Calu3 (cell line): ENCODE results near the gene TP53BP1. TPM values are rescaled to one million over a fixed set of nuclear protein-coding genes. Genes with fewer than 3 reads are reported as not detected.

Experiments used
- BruUV-seq: library from RNA; stranded (reverse); fragments of 400-500 nt; replicated peaks from 2 replicates; lab custom pipeline; 2021; lab: Mats Ljungman, UMichigan
- CTCF ChIA-PET: fragments of 300-600 bp; sonication (Branson Sonifier 250); formaldehyde crosslinking; loops from one replicate; lab custom pipeline; 2022; ENCODE audit warnings: antibody characterized with exemption; lab: Charles Lee
- DNase-seq: peaks from one replicate; pipeline ENCODE4 v3.0.0; 2022
- H3K27ac Mint-ChIP-seq: one replicate; pipeline ENCODE4 v1.8.0; 2022; ENCODE audit warnings: mixed read lengths; ENCODE audit not compliant: unreplicated experiment
- H3K27me3 Mint-ChIP-seq: one replicate; pipeline ENCODE4 v1.8.0; 2022; ENCODE audit warnings: mixed read lengths; ENCODE audit not compliant: unreplicated experiment
- H3K36me3 Mint-ChIP-seq: one replicate; pipeline ENCODE4 v1.8.0; 2022; ENCODE audit warnings: mild to moderate bottlenecking, moderate library complexity, mixed read lengths; ENCODE audit not compliant: insufficient read depth, unreplicated experiment
- H3K4me1 Mint-ChIP-seq: one replicate; pipeline ENCODE4 v1.8.0; 2022; ENCODE audit warnings: mild to moderate bottlenecking, low read depth, mixed read lengths; ENCODE audit not compliant: unreplicated experiment
- H3K4me3 Mint-ChIP-seq: one replicate; pipeline ENCODE4 v1.8.0; 2022; ENCODE audit warnings: mild to moderate bottlenecking, low read depth, moderate library complexity, mixed read lengths; ENCODE audit not compliant: unreplicated experiment
- H3K9me3 Mint-ChIP-seq: one replicate; pipeline ENCODE4 v1.8.0; 2022; ENCODE audit warnings: low read depth, mixed read lengths; ENCODE audit not compliant: unreplicated experiment
- intact Hi-C: fragments of 100-400 bp; cut with micrococcal nuclease; formaldehyde crosslinking; loops from one replicate; pipeline ENCODE4 v1.10.0; 2022; ENCODE audit not compliant: unreplicated experiment
- total RNA-seq: library from RNA; stranded (reverse); gene quantifications from 2 replicates; pipeline ENCODE4 v1.2.3, GENCODE V29; 2022
- TF ChIP-seq, protein P1 (sequence below): fragments of 200-600 bp; IDR thresholded peaks from one replicate; pipeline ENCODE4 v1.8.0; 2022; ENCODE audit warnings: antibody characterized with exemption; ENCODE audit not compliant: unreplicated experiment

Gene TP53BP1
- total RNA-seq, 1 experiment from 2014 or later: 36.2 TPM

DNA sequence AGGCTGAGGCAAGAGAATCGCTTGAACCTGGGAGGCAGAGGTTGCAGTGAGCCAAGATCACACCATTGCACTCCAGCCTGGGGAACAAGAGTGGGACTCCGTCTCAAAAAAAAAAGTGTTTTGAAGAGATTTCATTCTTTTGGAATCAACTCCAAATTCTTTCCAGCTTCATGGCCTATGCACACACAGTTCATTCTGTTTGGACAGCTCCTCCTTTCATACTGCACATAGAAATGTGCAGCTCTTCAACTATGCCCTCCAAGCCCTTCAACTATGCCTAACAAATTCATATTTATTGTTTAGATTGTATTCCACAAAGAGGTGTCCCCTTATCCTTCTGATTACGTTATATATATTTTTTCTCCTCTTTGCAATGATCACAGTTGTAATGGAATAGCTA, 4.2 kb downstream of the TP53BP1 start:
- Mint-ChIP-seq H3K9me3 (no peaks in the 10 kb centered on the region), H3K4me3 (no peak overlapping the region), H3K27ac (no peak overlapping the region), H3K27me3 (no peaks in the 10 kb centered on the region), H3K4me1 (no peaks in the 10 kb centered on the region), H3K36me3 (peaks cover 23% of the 10 kb centered on the region)
- TF ChIP-seq, protein P1, sequence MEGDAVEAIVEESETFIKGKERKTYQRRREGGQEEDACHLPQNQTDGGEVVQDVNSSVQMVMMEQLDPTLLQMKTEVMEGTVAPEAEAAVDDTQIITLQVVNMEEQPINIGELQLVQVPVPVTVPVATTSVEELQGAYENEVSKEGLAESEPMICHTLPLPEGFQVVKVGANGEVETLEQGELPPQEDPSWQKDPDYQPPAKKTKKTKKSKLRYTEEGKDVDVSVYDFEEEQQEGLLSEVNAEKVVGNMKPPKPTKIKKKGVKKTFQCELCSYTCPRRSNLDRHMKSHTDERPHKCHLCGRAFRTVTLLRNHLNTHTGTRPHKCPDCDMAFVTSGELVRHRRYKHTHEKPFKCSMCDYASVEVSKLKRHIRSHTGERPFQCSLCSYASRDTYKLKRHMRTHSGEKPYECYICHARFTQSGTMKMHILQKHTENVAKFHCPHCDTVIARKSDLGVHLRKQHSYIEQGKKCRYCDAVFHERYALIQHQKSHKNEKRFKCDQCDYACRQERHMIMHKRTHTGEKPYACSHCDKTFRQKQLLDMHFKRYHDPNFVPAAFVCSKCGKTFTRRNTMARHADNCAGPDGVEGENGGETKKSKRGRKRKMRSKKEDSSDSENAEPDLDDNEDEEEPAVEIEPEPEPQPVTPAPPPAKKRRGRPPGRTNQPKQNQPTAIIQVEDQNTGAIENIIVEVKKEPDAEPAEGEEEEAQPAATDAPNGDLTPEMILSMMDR: no peak
- no TSS peak for BruUV-seq
- intact Hi-C loops: no loop called here
- DNase-seq: no peak
- CTCF ChIA-PET: interaction anchor here (0.5 kb wide), 1 partner anchor 21 kb away, joined by 4 read pairs; no protein-coding TSS in a partner anchor

DNA sequence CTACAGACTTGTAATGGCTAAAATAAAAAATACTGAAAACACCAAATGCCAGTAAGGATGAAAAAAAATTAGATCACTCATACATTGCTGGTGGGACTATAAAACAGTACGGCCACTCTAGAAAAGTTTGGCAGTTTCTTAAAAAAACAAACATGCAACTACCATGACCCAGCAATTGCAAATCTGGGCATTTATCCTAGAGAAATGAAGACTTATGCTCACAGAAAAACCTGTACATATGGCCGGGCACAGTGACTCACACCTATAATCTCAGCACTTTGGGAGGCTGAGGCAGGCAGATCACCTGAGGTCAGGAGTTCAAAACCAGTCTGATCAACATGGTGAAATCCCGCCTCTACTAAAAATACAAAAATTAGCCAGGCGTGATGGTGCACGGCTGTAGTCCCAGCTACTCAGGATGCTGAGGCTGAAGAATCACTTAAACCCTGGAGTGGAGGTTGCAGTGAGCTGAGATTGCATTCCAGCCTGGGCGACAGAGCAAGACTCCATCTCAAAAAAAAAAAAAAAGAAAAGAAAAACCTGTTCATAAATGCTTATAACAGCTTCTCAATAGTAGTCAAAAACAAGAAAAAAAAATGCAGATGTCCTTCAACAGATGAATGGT, 5.6 kb downstream of the TP53BP1 start:
- H3K36me3 Mint-ChIP-seq: peaks cover 11% of the 10 kb centered on the region
- TF ChIP-seq, protein P1: no peak
- no TSS peak for BruUV-seq
- CTCF ChIA-PET: no interaction called here
- H3K9me3 Mint-ChIP-seq: no peaks in the 10 kb centered on the region
- intact Hi-C loops: no loop called here
- no peaks in the 10 kb centered on the region for H3K27me3 Mint-ChIP-seq
- DNase-seq: no peak
- no peak overlapping the region for H3K4me3 Mint-ChIP-seq
- no peak overlapping the region for H3K27ac Mint-ChIP-seq
- H3K4me1 Mint-ChIP-seq: no peaks in the 10 kb centered on the region

DNA sequence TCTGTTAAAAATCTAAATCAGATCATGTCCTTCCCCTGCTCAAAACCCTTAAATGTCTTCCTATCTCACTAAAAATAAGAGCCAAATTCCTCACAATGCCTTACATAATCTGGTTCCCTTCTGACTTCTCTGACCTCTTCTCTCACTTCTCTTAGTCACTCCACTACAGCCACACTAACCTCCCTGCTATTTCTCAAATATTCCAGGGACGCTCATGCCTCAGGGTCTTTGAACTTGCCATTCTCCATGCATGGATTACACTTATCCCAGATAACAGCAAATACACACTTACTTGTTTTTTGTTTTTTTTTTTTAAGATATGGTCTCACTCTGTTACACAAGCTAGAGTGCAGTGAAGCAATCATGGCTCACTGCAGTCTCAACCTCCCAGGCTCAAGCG, 8.5 kb downstream of the TP53BP1 start:
- H3K9me3 Mint-ChIP-seq: no peaks in the 10 kb centered on the region
- no peak for DNase-seq
- no peaks in the 10 kb centered on the region for H3K4me1 Mint-ChIP-seq
- CTCF ChIA-PET: no interaction called here
- no peaks in the 10 kb centered on the region for H3K27me3 Mint-ChIP-seq
- no TSS peak for BruUV-seq
- no peak overlapping the region for H3K4me3 Mint-ChIP-seq
- intact Hi-C loops: no loop called here
- H3K27ac Mint-ChIP-seq: no peak overlapping the region
- H3K36me3 Mint-ChIP-seq: peaks cover 13% of the 10 kb centered on the region
- TF ChIP-seq, protein P1: no peak

DNA sequence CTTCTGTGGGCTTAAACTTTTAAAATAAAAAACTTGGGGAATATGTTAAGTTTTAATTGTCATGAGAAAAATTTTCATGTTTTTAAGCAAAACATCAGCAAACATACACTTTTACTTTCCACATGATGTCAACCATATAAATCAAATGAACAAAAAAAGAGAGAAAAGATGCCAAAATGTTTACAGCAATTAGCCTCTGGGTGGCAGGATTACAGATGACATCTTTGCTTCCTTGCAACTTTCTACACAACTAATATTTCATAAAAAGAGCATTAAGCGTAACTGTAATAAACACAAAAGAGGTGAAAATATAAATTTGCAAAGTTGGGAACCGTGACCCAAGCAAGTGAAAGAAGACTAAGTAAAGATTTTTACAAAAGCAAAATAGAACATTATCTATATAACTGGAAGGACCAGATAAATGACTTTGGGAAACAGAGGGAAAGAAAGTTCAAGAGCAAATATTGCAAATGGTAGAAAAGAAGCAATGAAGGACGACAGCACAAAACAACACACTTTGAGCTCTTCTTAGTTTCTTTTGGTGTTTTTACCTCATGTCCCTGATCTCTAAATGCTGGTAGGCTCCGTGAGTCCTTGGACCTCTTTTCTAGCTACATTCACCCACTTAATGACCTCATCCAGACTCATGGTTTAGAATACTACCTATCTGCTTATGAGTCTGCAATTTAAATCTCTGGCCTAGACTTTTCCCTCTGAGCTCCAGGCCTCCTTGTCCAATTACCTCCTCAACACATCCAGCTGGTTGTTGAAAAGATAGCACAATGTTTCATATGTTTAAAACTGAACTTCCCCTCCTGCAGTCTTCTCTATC, 9.4 kb downstream of the TP53BP1 start:
- DNase-seq: no peak
- TF ChIP-seq, protein P1: no peak
- intact Hi-C loops: no loop called here
- Mint-ChIP-seq H3K36me3 (peaks cover 13% of the 10 kb centered on the region), H3K27me3 (no peaks in the 10 kb centered on the region), H3K27ac (no peak overlapping the region), H3K4me3 (no peak overlapping the region), H3K9me3 (no peaks in the 10 kb centered on the region), H3K4me1 (no peaks in the 10 kb centered on the region)
- CTCF ChIA-PET: no interaction called here
- BruUV-seq: no TSS peak
